Hematopoietic multipotent progenitor cell treated with erythropoietin and hydrocortisone succinate and interleukin-3 and kit ligand, for 6 days (in vitro differentiated cells): Measurements from ENCODE around the gene LDLRAD3.

ENCODE experiments used
- DNase-seq: peaks from one replicate; pipeline ENCODE4 v3.0.0-alpha.2; 2015

Gene LDLRAD3

GRCh38 chr11:36109850-36110606, 166.2 kb downstream of the LDLRAD3 start:
- DNase-seq: peak; percentile 55

- DNase-seq: no peak
Measured at GRCh38 chr11:36110668-36111410, 167.0 kb downstream of the LDLRAD3 start.

GRCh38 chr11:36114095-36114494, 170.2 kb downstream of the LDLRAD3 start:
- no peak for DNase-seq

GRCh38 chr11:36115378-36115801, 171.5 kb downstream of the LDLRAD3 start:
- DNase-seq: no peak

DNA sequence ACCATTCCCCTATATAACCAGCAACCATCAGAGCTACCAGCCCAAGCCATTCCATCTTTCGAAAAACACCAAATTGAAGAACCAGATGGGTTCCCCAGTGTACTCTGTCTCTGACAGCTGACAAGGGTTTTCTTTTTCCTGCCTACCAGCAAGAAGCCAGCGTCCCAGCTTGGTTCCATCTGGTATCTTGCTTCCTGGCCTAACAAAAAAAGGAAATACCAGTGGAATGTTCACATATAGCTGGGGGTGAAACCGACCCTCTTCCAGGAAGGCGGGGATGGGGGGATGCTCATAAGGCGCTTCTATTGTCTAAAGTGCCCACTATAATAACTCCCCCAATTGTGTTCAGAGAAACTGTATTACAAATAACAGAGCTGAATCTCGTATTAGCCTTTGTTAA, 172.3 kb downstream of the LDLRAD3 start:
- DNase-seq: no peak

- DNase-seq: no peak
Measured at GRCh38 chr11:36118084-36118483, 174.2 kb downstream of the LDLRAD3 start.

GRCh38 chr11:36119300-36119699, 175.4 kb downstream of the LDLRAD3 start:
- no peak for DNase-seq

- no peak for DNase-seq
Measured at GRCh38 chr11:36121054-36121453, 177.2 kb downstream of the LDLRAD3 start.

- no peak for DNase-seq
Measured at GRCh38 chr11:36122671-36123070, 178.8 kb downstream of the LDLRAD3 start.

DNA sequence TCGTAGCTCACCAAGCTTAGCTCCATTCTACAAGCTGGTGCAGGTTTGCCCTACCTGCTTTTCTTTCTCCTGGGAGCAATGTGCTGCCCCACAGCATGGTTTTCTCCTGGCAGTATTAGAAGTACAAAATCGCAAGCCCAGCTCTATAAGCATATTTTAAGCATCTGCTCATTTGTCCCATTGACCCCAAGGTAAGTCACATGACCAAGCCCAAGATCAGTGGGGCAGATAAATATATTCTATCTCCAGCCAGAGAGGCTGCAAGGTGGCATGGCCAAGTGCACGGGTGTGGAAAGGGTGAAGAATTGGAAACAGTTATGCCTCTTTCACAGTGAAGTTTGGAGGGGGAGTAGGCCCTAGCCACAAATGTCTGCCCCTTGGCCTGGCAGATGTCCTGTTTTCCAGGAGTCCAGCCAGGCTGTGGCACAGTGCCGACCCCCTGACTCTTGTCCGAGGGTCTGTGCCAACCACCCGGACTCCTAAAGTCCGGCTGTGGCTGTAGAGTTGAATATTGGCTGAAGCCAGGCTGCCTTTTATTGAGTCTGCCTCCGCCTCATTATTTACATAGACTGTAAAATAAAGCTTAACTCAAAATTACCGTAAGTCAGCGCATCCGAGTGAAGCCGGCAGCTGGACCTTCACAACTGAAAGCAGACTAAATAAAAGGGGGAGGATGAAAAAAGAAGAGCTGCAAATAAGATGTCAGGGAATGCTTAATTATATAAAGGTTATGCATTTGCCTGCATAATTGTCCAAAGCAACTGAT, 179.7 kb downstream of the LDLRAD3 start:
- DNase-seq: no peak

DNA sequence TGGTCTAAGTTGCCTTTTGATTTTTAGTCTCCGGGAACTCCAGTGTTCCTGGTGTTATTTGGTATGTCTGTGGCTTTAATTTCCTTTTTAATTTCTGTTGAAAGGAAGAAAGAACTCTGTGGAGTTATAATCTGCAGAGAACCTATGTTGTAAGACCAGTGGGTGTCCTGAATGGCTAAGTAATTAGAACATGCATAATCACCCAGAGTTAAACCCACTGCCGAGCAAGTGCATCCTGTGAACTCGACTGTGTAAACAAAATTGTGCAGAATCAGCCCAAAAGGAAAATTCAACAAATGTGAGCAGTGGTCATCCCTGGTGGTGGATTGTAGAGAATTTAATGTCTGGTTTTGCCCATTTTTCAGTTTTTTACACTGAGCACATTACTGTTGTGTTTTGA, 182.8 kb downstream of the LDLRAD3 start:
- no peak for DNase-seq

- no peak for DNase-seq
Measured at GRCh38 chr11:36127550-36127949, 183.7 kb downstream of the LDLRAD3 start.

- no peak for DNase-seq
Measured at GRCh38 chr11:36129955-36130354, 186.1 kb downstream of the LDLRAD3 start.

DNA sequence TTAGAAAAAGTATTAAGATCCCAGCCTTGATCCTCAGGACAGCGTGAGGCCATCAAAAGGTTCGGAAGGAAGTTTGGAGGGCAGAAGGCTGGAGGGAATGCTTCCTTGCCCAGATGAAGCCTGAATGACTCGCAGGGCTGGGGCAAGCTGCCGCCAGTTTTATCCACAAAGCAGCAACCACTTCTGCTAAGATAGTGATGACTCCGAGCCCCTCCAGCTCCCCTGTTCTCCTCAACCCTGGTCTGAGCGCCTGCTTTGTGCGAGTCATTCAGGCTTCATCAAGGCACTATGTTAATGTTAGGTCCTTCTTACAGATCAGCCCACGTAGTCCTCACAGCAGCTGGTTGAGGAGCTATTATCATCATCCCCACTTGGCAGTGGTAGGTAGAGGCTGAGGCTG, 186.5 kb downstream of the LDLRAD3 start:
- DNase-seq: peak; percentile 34

GRCh38 chr11:36131721-36132397, 188.0 kb downstream of the LDLRAD3 start:
- peak; percentile 83 for DNase-seq

GRCh38 chr11:36132940-36133339, 189.1 kb downstream of the LDLRAD3 start:
- DNase-seq: no peak

DNA sequence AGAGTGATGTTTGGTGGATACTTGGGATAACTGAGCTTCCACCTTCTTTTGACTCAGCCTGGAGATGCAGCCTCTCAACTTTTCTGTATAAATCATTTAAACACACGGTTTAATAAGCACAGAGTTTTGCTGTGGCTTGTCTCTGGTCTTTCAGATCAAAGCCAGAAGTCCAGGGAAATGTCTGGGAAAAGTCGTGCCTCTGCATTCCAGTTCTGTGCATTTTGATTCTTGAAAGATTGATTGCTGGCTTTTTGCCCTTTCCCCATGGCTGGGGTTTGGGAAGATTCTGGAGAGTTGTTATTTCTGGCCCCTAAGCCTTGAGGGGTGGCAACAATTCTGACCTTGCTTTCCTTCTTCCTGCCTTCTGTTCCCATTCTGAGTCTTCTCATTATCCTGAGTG, 191.2 kb downstream of the LDLRAD3 start:
- DNase-seq: no peak

DNA sequence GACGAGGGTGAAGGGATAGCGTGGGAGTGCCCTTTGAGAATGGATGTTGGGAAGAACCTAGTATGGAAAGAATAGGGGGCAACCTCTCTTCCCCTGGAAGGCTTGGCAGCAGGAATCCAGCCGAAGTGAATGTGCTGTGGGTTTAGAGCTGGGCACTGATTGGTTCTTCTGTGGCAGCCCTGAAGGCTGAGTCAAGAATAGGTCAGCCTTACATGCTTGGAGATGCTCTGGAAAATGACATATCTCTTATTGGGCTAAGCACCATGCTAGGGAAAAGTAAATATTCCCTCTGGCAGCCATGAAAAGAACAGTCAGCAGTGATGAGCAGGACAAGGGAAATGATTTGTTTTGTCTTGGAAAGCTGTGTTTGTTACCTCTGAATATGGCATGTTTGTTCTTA, 195.9 kb downstream of the LDLRAD3 start:
- DNase-seq: no peak

- DNase-seq: no peak
Measured at GRCh38 chr11:36141196-36141953, 197.5 kb downstream of the LDLRAD3 start.

GRCh38 chr11:36141956-36142355, 198.1 kb downstream of the LDLRAD3 start:
- no peak for DNase-seq

- DNase-seq: no peak
Measured at GRCh38 chr11:36142439-36142838, 198.6 kb downstream of the LDLRAD3 start.

DNA sequence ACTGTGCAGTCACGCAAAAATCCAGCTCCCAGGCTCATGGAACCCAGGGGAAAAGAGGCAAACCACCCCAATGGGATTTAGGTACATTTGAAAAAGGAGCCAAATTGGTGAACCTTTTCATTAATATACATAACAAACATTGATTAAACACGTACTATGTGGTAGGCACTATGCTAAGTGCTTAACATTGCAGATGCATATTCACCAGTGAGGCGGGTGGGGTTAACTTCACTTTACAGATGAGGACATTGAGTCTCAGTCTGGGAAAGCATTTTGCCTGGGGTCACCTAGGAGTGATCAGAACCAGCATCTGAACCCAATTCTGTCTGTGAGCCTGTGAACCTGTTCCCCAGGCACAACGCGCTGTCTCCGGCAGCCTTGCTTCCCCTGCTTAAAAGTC, 199.0 kb downstream of the LDLRAD3 start:
- no peak for DNase-seq
